ENCODE measurements around the gene CDH9. TPM values are rescaled to one million over a fixed set of nuclear protein-coding genes. Genes with fewer than 3 reads are reported as not detected.
"Not testable (repeated sequence)": the region's sequence is repeated elsewhere in the genome, so short reads cannot be mapped to it uniquely, and the experiment has no call there.

CDH9 gene
- total and polyA plus RNA-seq, 11 donors, result not detected

DNA sequence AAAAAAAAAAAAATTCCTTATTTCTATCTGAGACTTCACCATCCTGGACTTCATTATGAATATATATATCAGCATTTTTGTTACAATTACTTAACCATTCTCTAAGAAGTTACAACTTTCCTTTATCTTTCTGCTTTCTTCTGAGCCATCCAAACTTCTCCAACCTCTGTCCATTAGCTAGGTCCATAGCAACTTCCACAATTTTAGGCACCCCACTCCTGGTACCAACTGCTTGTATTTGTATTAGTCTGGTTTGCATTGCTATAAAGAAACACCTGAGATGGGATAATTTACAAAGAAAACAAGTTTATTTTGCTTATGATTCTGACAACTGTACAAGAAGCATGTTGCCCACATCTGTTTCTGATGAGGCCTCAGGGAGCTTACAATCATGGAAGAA, 182.1 kb downstream of the CDH9 start:
- H3K4me1 ChIP-seq, result no peaks in the 10 kb centered on the region
- DNase-seq, result no peak
- H3K36me3 ChIP-seq, result no peaks in the 10 kb centered on the region
- H3K9me3 ChIP-seq, result peaks cover 0 to 33% (median 17%) of the 10 kb centered on the region in 12 donors
- intact Hi-C loops (cut with DNase I), result no loop called here
- no peak overlapping the region for H3K27ac ChIP-seq
- ATAC-seq, result no peak
- TF ChIP-seq POLR2A (IDR thresholded peaks at IDR 0.05), result no peak
- TF ChIP-seq, protein P1, sequence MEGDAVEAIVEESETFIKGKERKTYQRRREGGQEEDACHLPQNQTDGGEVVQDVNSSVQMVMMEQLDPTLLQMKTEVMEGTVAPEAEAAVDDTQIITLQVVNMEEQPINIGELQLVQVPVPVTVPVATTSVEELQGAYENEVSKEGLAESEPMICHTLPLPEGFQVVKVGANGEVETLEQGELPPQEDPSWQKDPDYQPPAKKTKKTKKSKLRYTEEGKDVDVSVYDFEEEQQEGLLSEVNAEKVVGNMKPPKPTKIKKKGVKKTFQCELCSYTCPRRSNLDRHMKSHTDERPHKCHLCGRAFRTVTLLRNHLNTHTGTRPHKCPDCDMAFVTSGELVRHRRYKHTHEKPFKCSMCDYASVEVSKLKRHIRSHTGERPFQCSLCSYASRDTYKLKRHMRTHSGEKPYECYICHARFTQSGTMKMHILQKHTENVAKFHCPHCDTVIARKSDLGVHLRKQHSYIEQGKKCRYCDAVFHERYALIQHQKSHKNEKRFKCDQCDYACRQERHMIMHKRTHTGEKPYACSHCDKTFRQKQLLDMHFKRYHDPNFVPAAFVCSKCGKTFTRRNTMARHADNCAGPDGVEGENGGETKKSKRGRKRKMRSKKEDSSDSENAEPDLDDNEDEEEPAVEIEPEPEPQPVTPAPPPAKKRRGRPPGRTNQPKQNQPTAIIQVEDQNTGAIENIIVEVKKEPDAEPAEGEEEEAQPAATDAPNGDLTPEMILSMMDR (IDR thresholded peaks at IDR 0.05), result no peak
- no peak overlapping the region for H3K4me3 ChIP-seq
- no peaks in the 10 kb centered on the region for H3K27me3 ChIP-seq

DNA sequence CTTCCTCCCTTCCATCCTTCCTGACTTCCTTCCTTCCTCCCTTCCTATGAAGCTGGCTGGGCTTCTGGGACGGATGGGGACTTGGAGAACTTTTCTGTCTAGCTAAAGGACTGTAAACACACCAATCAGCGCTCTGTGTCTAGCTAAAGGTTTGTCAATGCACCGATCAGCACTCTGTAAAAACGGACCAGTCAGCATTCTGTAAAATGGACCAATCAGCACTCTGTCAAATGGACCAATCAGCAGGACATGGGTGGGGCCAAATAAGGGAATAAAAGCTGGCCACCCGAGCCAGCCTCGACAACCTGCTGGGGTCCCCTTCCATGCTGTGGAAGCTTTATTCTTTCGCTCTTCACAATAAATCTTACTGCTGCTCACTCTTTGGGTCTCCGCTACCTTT, 185.9 kb downstream of the CDH9 start:
- H3K4me3 ChIP-seq; H3K36me3 ChIP-seq; DNase-seq; H3K27ac ChIP-seq; intact Hi-C loops (cut with DNase I); H3K27me3 ChIP-seq; ATAC-seq; H3K4me1 ChIP-seq: not testable (repeated sequence)
- 79 to 86% (median 83%) methylated on average over 8 of the region's 8 CpGs for WGBS, 4 donors
- H3K9me3 ChIP-seq, result peaks cover 0 to 34% (median 17%) of the 10 kb centered on the region in 12 donors

DNA sequence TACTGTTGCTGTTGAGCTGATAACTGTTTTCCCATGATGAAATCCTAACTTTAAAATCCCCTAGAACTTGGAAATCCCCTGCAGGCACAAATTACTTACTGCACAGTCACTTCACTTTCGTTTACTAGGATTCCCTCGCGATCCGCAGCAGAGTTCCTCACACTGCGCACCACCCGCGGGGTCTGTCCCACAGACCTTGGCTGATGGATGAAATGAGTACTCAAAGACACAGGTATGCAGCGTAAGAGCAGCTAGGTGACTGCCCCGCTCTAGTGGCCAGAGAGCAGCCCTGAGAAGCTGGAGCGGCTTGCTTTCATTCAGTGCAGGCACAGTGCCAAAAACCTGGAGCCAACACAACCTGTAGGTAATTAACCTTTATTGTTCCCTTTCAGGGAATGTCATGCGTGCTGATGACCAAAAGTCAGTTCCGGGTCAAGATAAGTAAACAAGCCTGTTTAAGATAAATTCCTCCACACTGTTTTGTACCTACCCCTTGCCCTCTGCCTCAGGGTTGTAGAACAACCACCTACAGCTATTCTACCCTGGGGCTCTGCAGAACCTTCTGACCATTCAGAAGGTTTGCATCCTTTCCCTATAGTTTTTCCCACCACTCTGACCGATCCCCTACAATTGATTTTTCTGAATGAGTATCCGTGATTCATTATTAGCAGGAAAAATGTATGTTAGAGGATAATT, 191.2 kb downstream of the CDH9 start:
- TF ChIP-seq, protein P1 (IDR thresholded peaks at IDR 0.05), result no peak
- TF ChIP-seq POLR2A (IDR thresholded peaks at IDR 0.05), result no peak
- no peak for DNase-seq
- intact Hi-C loops (cut with DNase I), result no loop called here
- no peaks in the 10 kb centered on the region for H3K27me3 ChIP-seq
- WGBS, 4 donors, result 77 to 87% (median 85%) methylated on average over 14 of the region's 14 CpGs
- H3K9me3 ChIP-seq, result peaks cover 0 to 6% (median 0%) of the 10 kb centered on the region in 12 donors
- H3K27ac ChIP-seq, result no peak overlapping the region
- no peaks in the 10 kb centered on the region for H3K36me3 ChIP-seq
- H3K4me3 ChIP-seq, result no peak overlapping the region
- no peak for ATAC-seq
- no peaks in the 10 kb centered on the region for H3K4me1 ChIP-seq

DNA sequence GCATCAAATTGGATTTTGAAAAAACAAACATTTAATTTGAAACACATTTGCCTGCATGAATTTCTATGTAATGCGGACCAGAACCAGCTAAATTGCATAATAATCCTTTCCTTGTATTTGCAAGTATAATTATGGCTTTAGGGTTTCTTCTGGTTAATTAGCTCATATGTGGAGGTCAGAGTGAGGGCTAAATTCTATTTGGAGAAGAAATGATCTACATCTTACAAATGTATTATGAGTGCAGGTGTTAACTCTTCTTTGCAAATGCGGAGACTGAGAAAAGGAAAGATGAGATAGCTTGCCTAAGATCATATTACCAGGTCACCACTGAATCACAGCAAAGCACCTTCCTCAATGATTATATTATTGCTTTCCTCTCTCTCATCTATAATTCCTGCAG, 194.7 kb downstream of the CDH9 start:
- ATAC-seq (no peak), DNase-seq (no peak)
- intact Hi-C loops (cut with DNase I), result no loop called here
- no peaks in the 10 kb centered on the region for H3K4me1 ChIP-seq
- no peaks in the 10 kb centered on the region for H3K36me3 ChIP-seq
- H3K9me3 ChIP-seq, result no peaks in the 10 kb centered on the region
- WGBS, 4 donors, result 81 to 86% (median 83%) methylated on average over 2 of the region's 2 CpGs
- no peak overlapping the region for H3K27ac ChIP-seq
- H3K27me3 ChIP-seq, result no peaks in the 10 kb centered on the region
- H3K4me3 ChIP-seq, result no peak overlapping the region
- TF ChIP-seq, protein P1 (IDR thresholded peaks at IDR 0.05), result no peak
- TF ChIP-seq POLR2A (IDR thresholded peaks at IDR 0.05), result no peak

DNA sequence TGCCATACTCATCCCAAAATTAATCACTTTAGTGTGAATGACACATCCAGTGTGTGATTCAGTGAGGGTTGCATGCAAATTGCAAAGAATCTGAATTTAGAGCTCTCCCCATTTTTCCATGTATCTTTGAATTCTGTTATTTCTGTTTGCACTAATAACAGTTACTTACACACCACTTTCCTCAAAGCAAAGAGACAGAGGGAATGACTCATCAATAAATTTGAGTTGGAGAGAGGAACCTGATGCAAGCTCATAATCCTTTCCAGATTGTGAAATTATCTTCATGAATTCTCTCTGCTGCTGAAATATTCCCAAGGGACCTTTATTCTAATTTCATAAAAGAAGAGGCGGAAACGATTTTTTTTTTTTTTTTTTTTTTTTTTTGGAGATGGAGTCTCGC, 204.8 kb downstream of the CDH9 start:
- no peaks in the 10 kb centered on the region for H3K36me3 ChIP-seq
- no peak overlapping the region for H3K27ac ChIP-seq

More for the DNA sequence above, 204.8 kb downstream of the CDH9 start:
- TF ChIP-seq POLR2A (IDR thresholded peaks at IDR 0.05), result no peak
- TF ChIP-seq, protein P1 (IDR thresholded peaks at IDR 0.05), result no peak
- Histone ChIP-seq H3K9me3 (peaks cover 0 to 7% (median 0%) of the 10 kb centered on the region in 12 donors), H3K4me1 (no peaks in the 10 kb centered on the region), H3K27me3 (no peaks in the 10 kb centered on the region), H3K4me3 (no peak overlapping the region)
- 66 to 90% (median 75%) methylated on average over 3 of the region's 3 CpGs for WGBS, 4 donors
- ATAC-seq (no peak), DNase-seq (no peak)
- intact Hi-C loops (cut with DNase I), result no loop called here

All from heart left ventricle (tissue), 16 donors.